ENCODE data around the gene CLIC5.

GRCh38 chr6:46052479-46052878 lies 36.8 kb upstream of the CLIC5 start:
- TF ChIP-seq CTCF (IDR thresholded peaks at IDR 0.05 in 4 of 5, conservative IDR thresholded peaks at IDR 0.05 in 1 of 5) (no peak), POLR2A (IDR thresholded peaks at IDR 0.05) (no peak)
